AG08396 (cell line): Measurements from ENCODE around the gene ZSCAN30.
A peak's percentile ranks its signal among the peaks of the same experiment; 100 is the strongest.
"Not testable (repeated sequence)": the region's sequence is repeated elsewhere in the genome, so short reads cannot be mapped to it uniquely, and the experiment has no call there.

Source experiments
- DNase-seq: peaks from one replicate; pipeline ENCODE4 v3.0.0; 2012; ENCODE audit warnings: low spot score, mixed read lengths

Gene ZSCAN30

GRCh38 chr18:35231052-35231451 is 59.0 kb downstream of the ZSCAN30 start:
- DNase-seq: peak; percentile 72

GRCh38 chr18:35227254-35227653 is 62.8 kb downstream of the ZSCAN30 start:
- DNase-seq: no peak

DNA sequence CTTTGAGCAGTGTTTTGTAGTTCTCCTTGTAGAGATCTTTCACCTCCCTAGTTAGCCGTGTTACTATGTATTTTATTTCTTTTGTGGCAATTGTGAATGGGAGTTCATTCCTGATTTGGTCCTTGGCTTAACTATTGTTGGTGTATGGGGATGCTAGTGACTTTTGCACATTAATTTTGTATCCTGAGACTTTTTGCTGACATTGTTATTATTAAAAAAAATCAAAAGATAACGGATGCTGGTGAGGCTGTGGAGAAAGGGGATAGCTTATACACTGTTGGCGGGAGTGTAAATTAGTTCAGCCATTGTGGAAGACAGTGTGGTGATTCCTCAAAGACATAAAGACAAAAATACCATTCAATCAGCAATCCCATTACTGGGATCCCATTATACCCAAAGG is 66.2 kb downstream of the ZSCAN30 start:
- DNase-seq: no peak

DNA sequence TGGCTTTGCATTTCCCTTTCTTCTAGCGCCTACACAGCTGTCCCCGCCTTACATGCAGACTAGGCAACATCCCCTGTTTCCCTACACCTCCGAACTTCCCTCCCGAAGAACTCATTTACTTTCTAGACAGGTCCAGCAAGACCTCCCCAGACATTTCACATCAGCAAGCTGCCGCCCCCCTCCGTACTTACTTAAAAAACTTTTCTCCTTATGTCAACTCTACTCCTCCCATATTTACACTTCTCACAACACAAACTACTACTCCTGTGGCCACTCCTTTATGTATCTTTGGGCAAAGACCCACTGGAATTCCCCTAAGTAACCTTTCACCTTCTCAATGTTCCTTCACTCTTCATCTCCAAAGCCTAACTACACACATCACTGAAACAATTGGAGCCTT is 69.6 kb downstream of the ZSCAN30 start:
- no peak for DNase-seq

GRCh38 chr18:35219331-35219730 is 70.7 kb downstream of the ZSCAN30 start:
- DNase-seq: not testable (repeated sequence)

- DNase-seq: not testable (repeated sequence)
Observed at GRCh38 chr18:35216611-35217010, 73.4 kb downstream of the ZSCAN30 start.

DNA sequence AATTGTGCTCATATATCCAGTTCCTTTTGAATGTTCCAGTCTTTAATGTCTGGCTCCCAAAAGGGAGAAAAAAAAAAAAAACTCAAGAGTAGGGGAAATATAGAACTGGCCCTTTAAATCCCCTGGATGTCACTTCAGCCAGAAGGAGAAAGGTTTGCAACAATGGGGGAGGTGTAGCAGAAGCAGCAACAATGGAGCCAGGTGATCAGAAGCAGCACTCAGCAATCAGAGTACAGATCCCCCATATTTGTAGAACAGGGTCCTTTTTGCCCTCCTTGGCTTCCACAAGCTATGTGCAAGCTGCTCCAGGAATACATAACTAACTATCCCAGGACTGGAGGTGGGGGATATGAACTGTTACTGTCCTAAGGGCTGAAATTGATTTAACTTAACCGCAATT is 75.0 kb downstream of the ZSCAN30 start:
- DNase-seq: no peak

- DNase-seq: not testable (repeated sequence)
Observed at GRCh38 chr18:35205746-35206458, 84.1 kb downstream of the ZSCAN30 start.

GRCh38 chr18:35205199-35205712 is 84.8 kb downstream of the ZSCAN30 start:
- DNase-seq: no peak

DNA sequence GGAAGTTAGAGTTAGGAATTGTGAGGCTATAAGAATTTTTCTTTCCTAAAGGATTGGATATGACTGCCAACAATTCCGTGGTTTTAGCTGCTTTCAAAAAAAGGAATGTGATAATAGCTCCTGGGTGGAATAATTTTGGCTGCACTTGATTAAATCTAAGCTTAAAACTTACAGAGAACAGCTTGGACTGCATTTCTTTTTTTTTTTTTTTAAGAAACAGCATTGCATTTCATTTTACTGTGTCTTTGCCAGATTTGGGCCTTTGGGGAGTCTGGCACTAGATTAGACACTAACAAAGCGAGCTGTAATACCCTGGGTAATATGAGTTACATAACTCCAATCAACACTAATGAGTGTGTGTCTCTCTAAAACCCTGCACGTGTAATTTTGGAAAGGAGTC is 87.0 kb downstream of the ZSCAN30 start:
- DNase-seq: no peak

DNA sequence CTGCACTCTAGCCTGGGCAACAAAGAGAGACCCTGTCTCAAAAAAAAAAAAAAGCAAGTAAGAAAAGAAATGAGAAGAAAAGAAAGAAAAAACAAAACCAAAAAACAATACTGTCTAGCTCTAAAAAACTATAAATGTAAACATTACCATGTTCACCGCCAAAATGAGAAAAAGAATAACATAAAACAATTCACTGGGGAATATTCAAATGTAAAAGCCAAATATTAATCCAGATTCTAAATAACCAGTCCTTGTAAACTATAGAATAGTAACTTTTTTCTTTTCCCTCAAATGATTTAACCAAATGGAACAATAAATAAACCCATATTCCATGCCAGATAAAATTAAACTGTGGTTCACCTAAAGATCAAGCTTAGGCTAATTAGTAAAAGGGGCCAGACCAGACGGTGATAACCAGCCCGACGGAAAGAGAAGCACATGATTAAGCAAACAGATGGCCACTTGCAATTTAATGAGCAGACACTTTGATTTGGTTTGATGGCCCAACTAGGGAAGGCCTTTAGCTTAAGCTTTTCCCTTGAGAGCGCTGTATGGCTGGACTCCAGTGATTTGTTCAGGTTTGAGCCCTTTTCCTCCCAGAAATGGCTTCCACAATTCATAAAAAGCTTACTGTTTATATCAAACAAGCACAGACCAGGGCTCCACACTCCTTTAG is 88.6 kb downstream of the ZSCAN30 start:
- DNase-seq: no peak
